ENCODE data around the gene TFDP1.
A peak's percentile ranks its signal among the peaks of the same experiment; 100 is the strongest.

Gene TFDP1

DNA sequence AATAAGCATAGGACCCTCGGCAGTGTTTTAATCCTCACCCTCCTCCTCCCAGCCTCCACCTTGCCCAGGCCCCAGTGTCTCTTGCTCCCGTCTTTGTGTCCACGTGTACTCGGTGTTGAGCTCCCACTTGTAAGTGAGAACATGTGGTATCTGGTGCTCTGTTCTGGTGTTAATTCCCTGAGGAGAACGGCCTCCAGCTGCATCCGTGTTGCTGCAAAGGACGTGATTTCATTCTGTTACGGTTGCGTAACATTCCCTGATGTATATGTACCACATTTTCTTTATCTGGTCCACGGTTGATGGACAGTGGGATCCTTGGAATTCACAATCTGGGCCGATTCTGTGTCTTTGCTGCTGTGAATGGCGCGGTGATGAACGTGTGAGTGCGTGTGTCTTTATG lies 44.7 kb upstream of the TFDP1 start:
- Histone ChIP-seq H2BK5ac (ENCODE audit: low read length) (no peak overlapping the region), H3K4me2 (ENCODE audit: insufficient read depth, low read length, poor library complexity, severe bottlenecking) (no peak overlapping the region), H3K9me3 (replicated peaks in 1 of 2; ENCODE audit: control insufficient read depth in 2 of 2, insufficient read depth in 1 of 2, low read depth in 1 of 2, low read length in 2 of 2) (peaks cover 12 to 18% of the 10 kb centered on the region in 2 donors), H3K27me3 (ENCODE audit: control insufficient read depth in 3 of 3, insufficient read depth in 3 of 3, low read depth in 1 of 3, low read length in 3 of 3) (no peaks in the 10 kb centered on the region), H3K79me1 (ENCODE audit: low read depth, low read length) (peaks cover 6% of the 10 kb centered on the region), H2BK15ac (ENCODE audit: low read length) (no peak overlapping the region), H3K9ac (ENCODE audit: low read depth, low read length, poor library complexity) (no peak overlapping the region), H2AFZ (ENCODE audit: low read length) (no peak overlapping the region), H3K36me3 (replicated peaks in 1 of 2; ENCODE audit: control insufficient read depth in 2 of 2, insufficient read depth in 2 of 2, low read length in 2 of 2) (peaks cover 24 to 76% of the 10 kb centered on the region in 2 donors), H4K8ac (ENCODE audit: low read depth, low read length) (no peak overlapping the region), H2BK120ac (ENCODE audit: low read depth, low read length) (no peak overlapping the region), H3K14ac (ENCODE audit: low read length) (no peak overlapping the region), H4K91ac (ENCODE audit: low read depth, low read length, poor library complexity) (no peak overlapping the region), H3K4ac (ENCODE audit: low read length) (no peak overlapping the region), H3K23ac (ENCODE audit: low read depth, low read length, poor library complexity) (no peak overlapping the region), H3K4me1 (ENCODE audit: control insufficient read depth in 2 of 2, insufficient read depth in 1 of 2, low read depth in 1 of 2, low read length in 2 of 2) (peaks cover 0 to 5% of the 10 kb centered on the region in 2 donors), H2AK5ac (ENCODE audit: low read depth, low read length) (no peak overlapping the region), H3K4me3 (ENCODE audit: low read length in 2 of 2) (peak overlapping the region in 1 of 2 donors; percentile 38), H3K27ac (replicated peaks; ENCODE audit: low read length) (no peak overlapping the region), H2BK12ac (ENCODE audit: low read length) (no peak overlapping the region), H3K18ac (ENCODE audit: low read length) (no peak overlapping the region)
- no peak for DNase-seq (ENCODE audit: low spot score)
- WGBS, 2 donors (ENCODE audit: extremely low coverage in 2 of 2, insufficient read length in 2 of 2, insufficient replicate concordance in 1 of 2): no CpG with 5 or more reads among the region's 15 CpGs

DNA sequence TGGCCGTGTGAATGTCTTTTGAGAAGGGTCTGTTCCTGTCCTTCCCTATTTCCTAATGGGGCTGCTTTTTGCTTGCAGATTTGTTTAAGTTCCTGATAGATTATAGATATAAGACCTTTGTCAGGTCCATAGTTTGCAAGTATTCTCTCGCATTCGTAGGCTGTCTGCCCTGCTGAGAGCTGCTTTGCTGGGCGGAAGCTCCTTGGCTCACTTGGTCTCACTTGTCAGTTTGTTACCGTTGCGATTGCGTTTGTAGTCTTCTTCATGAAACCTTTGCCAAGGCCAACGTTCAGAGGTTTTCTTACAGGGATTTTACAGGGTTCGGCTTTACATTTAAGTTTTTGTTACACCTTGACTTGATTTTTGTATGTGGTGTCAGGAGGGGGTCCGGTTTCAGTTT lies 44.0 kb upstream of the TFDP1 start:
- Histone ChIP-seq H3K9me3 (replicated peaks in 1 of 2; ENCODE audit: control insufficient read depth in 2 of 2, insufficient read depth in 1 of 2, low read depth in 1 of 2, low read length in 2 of 2) (peaks cover 12 to 18% of the 10 kb centered on the region in 2 donors), H3K36me3 (replicated peaks in 1 of 2; ENCODE audit: control insufficient read depth in 2 of 2, insufficient read depth in 2 of 2, low read length in 2 of 2) (peaks cover 24 to 73% of the 10 kb centered on the region in 2 donors), H2BK15ac (ENCODE audit: low read length) (no peak overlapping the region), H3K4me2 (ENCODE audit: insufficient read depth, low read length, poor library complexity, severe bottlenecking) (no peak overlapping the region), H3K4me3 (ENCODE audit: low read length in 2 of 2) (no peak overlapping the region), H3K14ac (ENCODE audit: low read length) (no peak overlapping the region), H3K27ac (replicated peaks; ENCODE audit: low read length) (no peak overlapping the region), H2AFZ (ENCODE audit: low read length) (no peak overlapping the region), H3K27me3 (ENCODE audit: control insufficient read depth in 3 of 3, insufficient read depth in 3 of 3, low read depth in 1 of 3, low read length in 3 of 3) (no peaks in the 10 kb centered on the region), H2BK12ac (ENCODE audit: low read length) (no peak overlapping the region), H3K4ac (ENCODE audit: low read length) (no peak overlapping the region), H3K18ac (ENCODE audit: low read length) (no peak overlapping the region), H2BK120ac (ENCODE audit: low read depth, low read length) (no peak overlapping the region), H3K4me1 (ENCODE audit: control insufficient read depth in 2 of 2, insufficient read depth in 1 of 2, low read depth in 1 of 2, low read length in 2 of 2) (peaks cover 0 to 10% of the 10 kb centered on the region in 2 donors), H4K91ac (ENCODE audit: low read depth, low read length, poor library complexity) (no peak overlapping the region), H2BK5ac (ENCODE audit: low read length) (no peak overlapping the region), H3K79me1 (ENCODE audit: low read depth, low read length) (peaks cover 12% of the 10 kb centered on the region), H4K8ac (ENCODE audit: low read depth, low read length) (no peak overlapping the region), H3K9ac (ENCODE audit: low read depth, low read length, poor library complexity) (no peak overlapping the region), H3K23ac (ENCODE audit: low read depth, low read length, poor library complexity) (no peak overlapping the region), H2AK5ac (ENCODE audit: low read depth, low read length) (no peak overlapping the region)
- no peak for DNase-seq (ENCODE audit: low spot score)
- WGBS, 2 donors (ENCODE audit: extremely low coverage in 2 of 2, insufficient read length in 2 of 2, insufficient replicate concordance in 1 of 2): no CpG with 5 or more reads among the region's 10 CpGs

DNA sequence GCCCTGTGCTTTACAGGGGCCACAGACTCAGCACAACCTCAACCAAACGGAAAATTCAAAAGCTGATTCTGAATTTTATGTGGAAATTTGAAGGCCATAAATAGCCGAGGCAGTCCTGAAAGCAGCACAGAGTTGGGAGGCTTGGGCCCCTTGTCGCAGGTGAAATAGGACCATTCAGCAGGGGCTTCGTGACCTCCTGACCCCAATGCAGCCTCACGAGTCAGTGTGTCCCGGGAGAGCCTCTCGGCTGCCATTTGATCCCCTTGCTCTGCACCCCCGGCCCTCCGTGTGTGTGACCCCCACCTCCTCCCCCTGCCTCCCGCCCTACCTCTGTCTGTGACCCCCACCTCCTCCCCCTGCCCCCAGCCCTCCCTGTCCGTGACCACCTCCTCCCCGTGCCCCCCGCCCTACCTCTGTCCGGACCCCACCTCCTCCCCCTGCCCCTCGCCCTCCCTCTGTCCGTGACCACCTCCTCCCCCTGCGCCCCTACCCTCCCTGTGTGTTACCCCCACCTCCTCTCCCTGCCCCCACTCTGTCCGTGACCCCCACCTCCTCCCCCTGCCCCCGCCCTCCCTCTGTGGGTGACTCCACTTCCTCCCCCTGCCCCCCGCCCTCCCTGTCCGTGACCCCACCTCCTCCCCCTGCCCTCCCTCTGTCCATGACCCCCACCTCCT lies 41.7 kb upstream of the TFDP1 start:
- H2AFZ ChIP-seq (ENCODE audit: low read length): no peak overlapping the region
- no peak overlapping the region for H3K9ac ChIP-seq (ENCODE audit: low read depth, low read length, poor library complexity)
- H4K8ac ChIP-seq (ENCODE audit: low read depth, low read length): no peak overlapping the region
- H2BK15ac ChIP-seq (ENCODE audit: low read length): no peak overlapping the region
- H4K91ac ChIP-seq (ENCODE audit: low read depth, low read length, poor library complexity): no peak overlapping the region
- H3K4me3 ChIP-seq (ENCODE audit: low read length in 2 of 2): no peak overlapping the region
- peaks cover 5 to 24% of the 10 kb centered on the region in 2 donors for H3K4me1 ChIP-seq (ENCODE audit: control insufficient read depth in 2 of 2, insufficient read depth in 1 of 2, low read depth in 1 of 2, low read length in 2 of 2)
- H3K4me2 ChIP-seq (ENCODE audit: insufficient read depth, low read length, poor library complexity, severe bottlenecking): no peak overlapping the region
- peaks cover 19% of the 10 kb centered on the region for H3K79me1 ChIP-seq (ENCODE audit: low read depth, low read length)
- H3K27ac ChIP-seq (replicated peaks; ENCODE audit: low read length): no peak overlapping the region
- no peak overlapping the region for H3K14ac ChIP-seq (ENCODE audit: low read length)
- H3K4ac ChIP-seq (ENCODE audit: low read length): no peak overlapping the region
- WGBS, 2 donors (ENCODE audit: extremely low coverage in 2 of 2, insufficient read length in 2 of 2, insufficient replicate concordance in 1 of 2): no CpG with 5 or more reads among the region's 21 CpGs
- no peak for DNase-seq (ENCODE audit: low spot score)
- no peak overlapping the region for H2AK5ac ChIP-seq (ENCODE audit: low read depth, low read length)
- no peak overlapping the region for H2BK5ac ChIP-seq (ENCODE audit: low read length)
- H3K18ac ChIP-seq (ENCODE audit: low read length): no peak overlapping the region
- H3K9me3 ChIP-seq (replicated peaks in 1 of 2; ENCODE audit: control insufficient read depth in 2 of 2, insufficient read depth in 1 of 2, low read depth in 1 of 2, low read length in 2 of 2): peaks cover 10 to 18% of the 10 kb centered on the region in 2 donors
- no peaks in the 10 kb centered on the region for H3K27me3 ChIP-seq (ENCODE audit: control insufficient read depth in 3 of 3, insufficient read depth in 3 of 3, low read depth in 1 of 3, low read length in 3 of 3)
- H3K36me3 ChIP-seq (replicated peaks in 1 of 2; ENCODE audit: control insufficient read depth in 2 of 2, insufficient read depth in 2 of 2, low read length in 2 of 2): peaks cover 20 to 62% of the 10 kb centered on the region in 2 donors
- no peak overlapping the region for H3K23ac ChIP-seq (ENCODE audit: low read depth, low read length, poor library complexity)
- H2BK120ac ChIP-seq (ENCODE audit: low read depth, low read length): no peak overlapping the region
- no peak overlapping the region for H2BK12ac ChIP-seq (ENCODE audit: low read length)

DNA sequence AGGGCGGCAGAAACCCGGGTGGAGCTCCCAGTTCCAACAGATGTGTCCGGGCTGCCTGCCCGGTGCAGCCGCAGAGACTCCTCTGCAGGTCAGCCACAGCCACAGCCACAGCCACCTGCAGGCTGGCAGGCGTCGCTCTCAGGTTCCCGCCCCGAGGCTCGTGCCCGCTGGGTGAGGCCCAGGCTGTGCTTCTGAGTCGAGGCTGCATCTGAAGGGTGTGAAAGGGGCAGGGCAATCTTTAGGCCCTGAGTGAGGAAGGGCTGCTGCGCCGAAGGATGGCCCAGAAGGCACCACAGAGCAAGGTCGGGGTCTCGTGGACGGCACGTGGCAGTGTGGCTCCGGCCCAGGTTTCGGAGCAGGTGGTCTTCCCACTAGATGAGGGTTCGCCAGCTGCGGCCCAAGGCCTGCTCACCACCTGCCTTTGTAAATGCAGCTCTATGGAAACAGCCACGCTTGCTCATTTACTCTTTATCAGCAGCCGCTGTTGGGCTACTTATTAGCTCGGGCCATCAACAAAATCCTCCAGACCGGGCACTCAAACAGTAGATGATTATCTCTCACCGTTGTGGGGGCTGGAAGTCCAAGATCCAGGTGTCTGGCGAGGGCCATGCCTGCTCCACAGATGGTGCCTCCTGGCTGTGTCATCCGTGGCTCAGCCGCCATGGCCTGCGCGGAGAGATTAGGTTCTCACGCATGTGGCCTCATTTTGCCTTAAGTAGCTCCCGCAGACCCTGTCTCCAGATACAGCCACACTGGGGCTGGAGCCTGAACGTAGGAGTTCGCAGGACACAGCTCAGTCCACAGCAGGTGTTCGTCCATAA lies 40.3 kb upstream of the TFDP1 start:
- no peak overlapping the region for H3K4me2 ChIP-seq (ENCODE audit: insufficient read depth, low read length, poor library complexity, severe bottlenecking)
- peak overlapping the region; percentile 20 for H2AK5ac ChIP-seq (ENCODE audit: low read depth, low read length)
- H3K23ac ChIP-seq (ENCODE audit: low read depth, low read length, poor library complexity): peak overlapping the region; percentile 77
- no peak overlapping the region for H2BK5ac ChIP-seq (ENCODE audit: low read length)
- H4K8ac ChIP-seq (ENCODE audit: low read depth, low read length): no peak overlapping the region
- H3K27ac ChIP-seq (replicated peaks; ENCODE audit: low read length): no peak overlapping the region
- peak overlapping the region; percentile 24 for H2BK12ac ChIP-seq (ENCODE audit: low read length)
- H3K4me1 ChIP-seq (ENCODE audit: control insufficient read depth in 2 of 2, insufficient read depth in 1 of 2, low read depth in 1 of 2, low read length in 2 of 2): peaks cover 5 to 27% of the 10 kb centered on the region in 2 donors
- H3K79me1 ChIP-seq (ENCODE audit: low read depth, low read length): peaks cover 19% of the 10 kb centered on the region
- no peak overlapping the region for H4K91ac ChIP-seq (ENCODE audit: low read depth, low read length, poor library complexity)
- H3K9me3 ChIP-seq (replicated peaks in 1 of 2; ENCODE audit: control insufficient read depth in 2 of 2, insufficient read depth in 1 of 2, low read depth in 1 of 2, low read length in 2 of 2): peaks cover 6 to 18% of the 10 kb centered on the region in 2 donors
- no peak overlapping the region for H2AFZ ChIP-seq (ENCODE audit: low read length)
- H3K14ac ChIP-seq (ENCODE audit: low read length): no peak overlapping the region
- DNase-seq (ENCODE audit: low spot score): no peak
- H2BK120ac ChIP-seq (ENCODE audit: low read depth, low read length): no peak overlapping the region
- peak overlapping the region; percentile 14 for H3K9ac ChIP-seq (ENCODE audit: low read depth, low read length, poor library complexity)
- WGBS, 2 donors (ENCODE audit: extremely low coverage in 2 of 2, insufficient read length in 2 of 2, insufficient replicate concordance in 1 of 2): no CpG with 5 or more reads among the region's 37 CpGs
- H3K4ac ChIP-seq (ENCODE audit: low read length): no peak overlapping the region
- peaks cover 16 to 58% of the 10 kb centered on the region in 2 donors for H3K36me3 ChIP-seq (replicated peaks in 1 of 2; ENCODE audit: control insufficient read depth in 2 of 2, insufficient read depth in 2 of 2, low read length in 2 of 2)
- no peak overlapping the region for H3K4me3 ChIP-seq (ENCODE audit: low read length in 2 of 2)
- no peak overlapping the region for H2BK15ac ChIP-seq (ENCODE audit: low read length)
- H3K27me3 ChIP-seq (ENCODE audit: control insufficient read depth in 3 of 3, insufficient read depth in 3 of 3, low read depth in 1 of 3, low read length in 3 of 3): no peaks in the 10 kb centered on the region
- peak overlapping the region; percentile 41 for H3K18ac ChIP-seq (ENCODE audit: low read length)

All from neuronal stem cell (in vitro differentiated cells).